Gastroesophageal sphincter (tissue), 4 donors: ENCODE results near the gene ABCC1. TPM values are rescaled to one million over a fixed set of nuclear protein-coding genes. Genes with fewer than 3 reads are reported as not detected.

Experiments
- ATAC-seq: fragments of 150-250 bp; one replicate; pipeline ENCODE4 v1.9.1; 2016; ENCODE audit warnings: mild to moderate bottlenecking, moderate library complexity
- H3K27ac ChIP-seq, 4 donors: fragments of 200-600 bp; sonication (generic) in 3 of 4; 1 replicate in 3 of 4; 2 replicates in 1 of 4; pipeline ENCODE4 v1.5.1; 2016 to 2019
- H3K27me3 ChIP-seq: fragments of 200-600 bp; sonication (generic); one replicate; pipeline ENCODE4 v1.5.1; 2019
- H3K36me3 ChIP-seq, 2 donors: fragments of 200-600 bp; sonication (generic); one replicate each; pipeline ENCODE4 v1.5.1; 2019; ENCODE audit warnings: control low read depth in 1 of 2
- H3K4me1 ChIP-seq, 3 donors: fragments of 200-600 bp; sonication (generic); 1 replicate in 2 of 3; 2 replicates in 1 of 3; pipeline ENCODE4 v1.5.1; 2016 to 2019; ENCODE audit warnings: control low read depth in 2 of 3
- H3K4me3 ChIP-seq, 2 donors: fragments of 200-600 bp; sonication (generic); one replicate each; pipeline ENCODE4 v1.5.1; 2019; ENCODE audit warnings: mild to moderate bottlenecking in 1 of 2, moderate library complexity in 1 of 2
- H3K9me3 ChIP-seq, 3 donors: fragments of 200-600 bp; sonication (generic); one replicate each; pipeline ENCODE4 v1.5.1; 2017 to 2019; ENCODE audit warnings: control low read depth in 2 of 3
- EP300 ChIP-seq: sonication (generic); formaldehyde crosslinking; IDR thresholded peaks from one replicate; pipeline ENCODE4 v1.6.1; 2017; ENCODE audit warnings: antibody characterized with exemption, mild to moderate bottlenecking
- POLR2A ChIP-seq, 2 donors: fragments of 450-650 bp; IDR thresholded peaks; one replicate each; pipeline ENCODE4 v1.6.1; 2017; ENCODE audit warnings: antibody characterized with exemption in 2 of 2, mild to moderate bottlenecking in 2 of 2, moderate library complexity in 1 of 2
- POLR2AphosphoS5 ChIP-seq: sonication (generic); formaldehyde crosslinking; IDR thresholded peaks from one replicate; pipeline ENCODE4 v1.6.1; 2017; ENCODE audit warnings: antibody characterized with exemption
- WGBS, 2 donors: methylation state at CpG; one replicate each; pipeline ENCODE4 v1.1.5; 2018; ENCODE audit warnings: low coverage in 1 of 2; 5-methylcytosine and 5-hydroxymethylcytosine counted together
- total RNA-seq, 4 donors: library from RNA; depleted of rRNA; stranded (reverse); fragments of >200 nt; gene quantifications; one replicate each; pipeline ENCODE4 v1.1.0, GENCODE V29; 2016
- TF ChIP-seq, protein P1 (sequence below), 4 experiments: fragments of 200-600 bp in 2 of 4; fragments of 450-650 bp in 2 of 4; sonication (generic) in 1 of 4; IDR thresholded peaks; one replicate each; pipeline ENCODE4 v1.5.1; 2017 to 2019; ENCODE audit warnings: antibody characterized with exemption in 4 of 4, mild to moderate bottlenecking in 2 of 4, moderate library complexity in 2 of 4

The ABCC1 gene
- total RNA-seq, 4 donors from 2014 or later = 50.8 to 122 (median 63.1) TPM

DNA sequence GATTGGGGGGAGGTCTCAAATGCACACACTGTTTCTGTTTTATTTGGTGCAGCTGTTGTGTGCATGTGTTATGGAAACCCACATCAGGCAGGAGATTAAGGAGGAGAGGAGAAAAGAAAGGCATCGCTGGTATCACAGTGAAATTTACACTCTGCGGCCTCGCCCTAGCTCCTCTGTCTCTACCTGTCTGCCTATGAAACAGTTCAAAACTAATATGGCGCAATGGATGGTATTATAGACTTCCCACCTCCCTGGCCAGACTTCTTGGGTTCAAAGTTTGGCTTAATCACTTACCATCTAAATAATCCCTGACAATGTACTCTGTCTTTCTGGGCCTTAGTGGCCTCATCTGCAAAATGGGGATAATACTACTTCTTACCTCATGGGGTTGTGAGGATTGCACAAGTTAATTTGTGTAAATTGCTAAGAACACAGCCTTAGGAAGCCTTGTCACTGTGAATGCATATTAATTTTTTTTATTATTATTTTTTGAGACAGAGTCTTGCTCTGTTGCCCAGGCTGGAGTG, 1.4 kb upstream of the ABCC1 start:
- no peak for ATAC-seq
- no peak overlapping the region for H3K4me3 ChIP-seq
- 95 to 100% methylated on average over 4 of the region's 4 CpGs for WGBS, 2 donors
- TF ChIP-seq EP300 = no peak
- TF ChIP-seq, protein P1, sequence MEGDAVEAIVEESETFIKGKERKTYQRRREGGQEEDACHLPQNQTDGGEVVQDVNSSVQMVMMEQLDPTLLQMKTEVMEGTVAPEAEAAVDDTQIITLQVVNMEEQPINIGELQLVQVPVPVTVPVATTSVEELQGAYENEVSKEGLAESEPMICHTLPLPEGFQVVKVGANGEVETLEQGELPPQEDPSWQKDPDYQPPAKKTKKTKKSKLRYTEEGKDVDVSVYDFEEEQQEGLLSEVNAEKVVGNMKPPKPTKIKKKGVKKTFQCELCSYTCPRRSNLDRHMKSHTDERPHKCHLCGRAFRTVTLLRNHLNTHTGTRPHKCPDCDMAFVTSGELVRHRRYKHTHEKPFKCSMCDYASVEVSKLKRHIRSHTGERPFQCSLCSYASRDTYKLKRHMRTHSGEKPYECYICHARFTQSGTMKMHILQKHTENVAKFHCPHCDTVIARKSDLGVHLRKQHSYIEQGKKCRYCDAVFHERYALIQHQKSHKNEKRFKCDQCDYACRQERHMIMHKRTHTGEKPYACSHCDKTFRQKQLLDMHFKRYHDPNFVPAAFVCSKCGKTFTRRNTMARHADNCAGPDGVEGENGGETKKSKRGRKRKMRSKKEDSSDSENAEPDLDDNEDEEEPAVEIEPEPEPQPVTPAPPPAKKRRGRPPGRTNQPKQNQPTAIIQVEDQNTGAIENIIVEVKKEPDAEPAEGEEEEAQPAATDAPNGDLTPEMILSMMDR (IDR thresholded peaks at IDR 0.05) = no peak
- no peak for TF ChIP-seq POLR2AphosphoS5
- TF ChIP-seq POLR2A (IDR thresholded peaks at IDR 0.05) = no peak
- H3K4me1 ChIP-seq = peaks cover 0 to 46% (median 4%) of the 10 kb centered on the region in 3 donors
- H3K27me3 ChIP-seq = no peaks in the 10 kb centered on the region
- no peaks in the 10 kb centered on the region for H3K36me3 ChIP-seq
- no peaks in the 10 kb centered on the region for H3K9me3 ChIP-seq
- H3K27ac ChIP-seq = no peak overlapping the region

DNA sequence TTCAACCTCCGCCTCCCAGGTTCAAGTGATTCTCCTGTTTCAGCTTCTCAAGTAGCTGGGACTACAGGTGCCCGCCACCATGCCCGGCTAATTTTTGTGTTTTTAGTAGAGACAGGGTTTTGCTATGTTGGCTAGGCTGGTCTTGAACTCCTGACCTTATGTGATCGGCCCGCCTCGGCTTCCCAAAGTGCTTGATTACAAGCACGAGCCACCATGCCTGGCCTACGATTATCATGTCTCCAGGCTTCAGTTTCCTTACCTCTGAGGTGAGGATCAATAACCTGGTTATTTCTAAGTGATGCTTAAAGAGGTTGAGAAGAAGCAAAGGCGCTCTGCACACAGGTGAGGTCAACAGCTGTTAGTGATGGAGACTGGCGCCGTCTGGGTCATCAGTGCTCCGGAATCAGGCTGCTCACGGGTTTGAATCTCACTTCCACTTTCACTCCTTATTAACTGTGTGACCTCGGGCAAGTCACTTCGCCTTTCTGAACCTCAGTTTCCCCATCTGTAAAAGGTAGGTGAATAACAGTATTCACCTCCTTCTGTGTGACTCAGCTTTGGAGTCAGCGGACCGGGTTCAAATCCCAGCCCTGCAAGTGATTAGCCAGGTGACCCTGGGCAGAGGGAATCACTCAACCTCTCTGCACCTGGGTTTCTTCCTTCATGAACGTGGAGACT, 745 bp upstream of the ABCC1 start:
- WGBS, 2 donors = 71 to 92% methylated on average over 2 to 17 of the region's 18 CpGs
- no peak for ATAC-seq
- Histone ChIP-seq H3K9me3 (no peaks in the 10 kb centered on the region), H3K4me3 (peak overlapping the region; percentile 38 to 96), H3K27ac (peak overlapping the region; percentile 39 to 98 (median 92)), H3K4me1 (peaks cover 0 to 52% (median 10%) of the 10 kb centered on the region in 3 donors), H3K36me3 (no peaks in the 10 kb centered on the region), H3K27me3 (no peaks in the 10 kb centered on the region)
- TF ChIP-seq, protein P1 (IDR thresholded peaks at IDR 0.05) = no peak
- no peak for TF ChIP-seq EP300

DNA sequence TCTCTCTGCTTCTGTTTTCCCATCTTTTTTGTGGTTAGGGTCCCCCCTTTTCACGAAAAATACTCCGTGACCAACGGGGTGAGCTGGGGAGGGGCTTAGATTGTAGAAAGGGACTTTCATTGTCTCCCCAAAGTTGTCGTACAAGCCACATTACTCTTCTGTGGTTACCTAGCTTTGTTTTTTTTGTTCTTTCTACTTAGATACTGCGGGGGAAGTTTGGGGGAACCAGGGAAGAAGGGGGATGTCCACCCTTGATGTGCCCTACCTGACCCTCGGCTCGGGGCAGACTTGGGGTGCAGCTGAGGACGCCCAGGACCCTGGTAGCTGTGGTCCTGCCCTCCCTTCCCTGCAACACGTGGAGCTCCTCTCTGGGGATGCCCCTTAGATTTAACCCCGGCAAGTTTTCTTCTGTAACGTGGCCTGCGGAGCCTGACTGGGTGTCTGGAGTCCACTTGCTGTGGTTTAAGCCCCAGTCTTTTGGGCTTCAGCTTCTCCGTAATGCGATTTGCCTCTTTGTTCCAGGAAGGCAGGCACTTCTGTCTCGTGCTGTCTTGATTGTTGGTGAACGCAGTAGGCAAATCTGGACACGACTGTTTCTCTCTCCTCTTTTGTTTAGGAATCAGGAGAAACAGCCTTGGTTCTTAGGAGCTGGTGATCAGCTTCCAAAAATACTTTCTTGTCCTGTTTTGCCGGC, 892 bp downstream of the ABCC1 start:
- peaks cover 0 to 68% (median 25%) of the 10 kb centered on the region in 3 donors for H3K4me1 ChIP-seq

DNA sequence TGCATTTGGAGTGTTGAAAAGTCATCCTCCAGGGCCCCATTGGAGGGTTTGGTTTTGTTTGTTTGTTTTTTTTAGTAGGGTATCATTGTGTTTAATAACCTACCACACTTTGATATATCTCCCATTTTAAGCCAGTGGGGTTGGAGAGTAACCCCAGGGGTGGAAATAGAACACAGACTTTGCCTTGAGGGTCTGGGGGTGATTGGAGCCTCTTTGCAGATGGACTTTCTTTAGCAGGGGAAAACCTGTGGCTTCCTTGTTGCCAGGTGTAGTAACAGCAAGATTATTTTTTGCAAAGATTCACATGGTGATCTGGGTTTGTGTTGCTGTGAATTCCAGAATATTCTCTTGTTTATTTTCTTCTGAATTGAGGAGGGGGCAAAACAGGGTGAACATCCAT, 1.5 kb downstream of the ABCC1 start:
- Histone ChIP-seq H3K27me3 (no peaks in the 10 kb centered on the region), H3K4me1 (peaks cover 0 to 74% (median 26%) of the 10 kb centered on the region in 3 donors), H3K9me3 (no peaks in the 10 kb centered on the region), H3K4me3 (peak overlapping the region; percentile 74 to 96), H3K27ac (peak overlapping the region; percentile 90 to 98 (median 93)), H3K36me3 (no peaks in the 10 kb centered on the region)
- no peak for ATAC-seq
- TF ChIP-seq, protein P1 (IDR thresholded peaks at IDR 0.05) = no peak
- no peak for TF ChIP-seq POLR2A (IDR thresholded peaks at IDR 0.05)
- TF ChIP-seq POLR2AphosphoS5 = no peak
- TF ChIP-seq EP300 = no peak

More for the DNA sequence above, 892 bp downstream of the ABCC1 start:
- Histone ChIP-seq H3K4me3 (peak overlapping the region; percentile 74 to 96), H3K27ac (peak overlapping the region; percentile 90 to 98 (median 93)), H3K36me3 (no peaks in the 10 kb centered on the region), H3K9me3 (no peaks in the 10 kb centered on the region), H3K27me3 (no peaks in the 10 kb centered on the region)
- TF ChIP-seq POLR2A (IDR thresholded peaks at IDR 0.05) (peak; percentile 21 to 42), EP300 (no peak), POLR2AphosphoS5 (peak; percentile 53)
- TF ChIP-seq, protein P1 (IDR thresholded peaks at IDR 0.05) = no peak
- 1% methylated on average over 10 to 15 of the region's 18 CpGs for WGBS, 2 donors
- no peak for ATAC-seq
